Endothelial cell of umbilical vein (primary cell): ENCODE data around the gene FAM3A.

Experiments used
- EZH2 ChIP-seq: IDR thresholded peaks from 2 replicates; pipeline ENCODE4 v1.6.1; 2012; ENCODE audit warnings: borderline replicate concordance, low read depth, mild to moderate bottlenecking, moderate library complexity, low read length, inconsistent platforms; ENCODE audit not compliant: severe bottlenecking
- FOS ChIP-seq: IDR thresholded peaks from 2 replicates; pipeline ENCODE4 v1.6.1; 2011; ENCODE audit warnings: mild to moderate bottlenecking, low read length, moderate library complexity, borderline replicate concordance; ENCODE audit not compliant: insufficient read depth
- GATA2 ChIP-seq: IDR thresholded peaks from 2 replicates; pipeline ENCODE4 v1.7.0; 2011; ENCODE audit warnings: low read depth, mild to moderate bottlenecking, moderate library complexity, mixed read lengths, low read length; ENCODE audit not compliant: insufficient read length, insufficient read depth
- JUN ChIP-seq: IDR thresholded peaks from 2 replicates; pipeline ENCODE4 v1.6.1; 2011; ENCODE audit warnings: borderline replicate concordance, low read depth; ENCODE audit not compliant: insufficient read length, insufficient read depth
- MYC ChIP-seq: IDR thresholded peaks from one replicate; pipeline ENCODE4 v1.6.1; 2011; ENCODE audit warnings: mild to moderate bottlenecking, low read depth, low read length
- POLR2A ChIP-seq: IDR thresholded peaks from 2 replicates; pipeline ENCODE4 v1.6.1; 2012; ENCODE audit warnings: low read depth, mild to moderate bottlenecking, control low read depth, low read length
- POLR2AphosphoS5 ChIP-seq: IDR thresholded peaks from 2 replicates; pipeline ENCODE4 v1.6.1; 2012; ENCODE audit warnings: low read depth, mild to moderate bottlenecking, control low read depth, low read length, moderate library complexity; ENCODE audit not compliant: insufficient read depth
- TF ChIP-seq, protein P1 (sequence below), 2 donors: IDR thresholded peaks; 1 replicate in 1 of 2; 2 replicates in 1 of 2; pipeline ENCODE4 v1.5.1; 2011; ENCODE audit warnings: low read length in 2 of 2, mild to moderate bottlenecking in 2 of 2, moderate library complexity in 2 of 2, control low read depth in 1 of 2, inconsistent platforms in 1 of 2, low read depth in 1 of 2; ENCODE audit not compliant: insufficient read depth in 1 of 2; ENCODE audit errors: extremely low read depth in 1 of 2
- TF ChIP-seq, protein P2 (sequence below): IDR thresholded peaks from 2 replicates; pipeline ENCODE4 v1.6.1; 2011; ENCODE audit not compliant: insufficient read depth, insufficient read length

DNA sequence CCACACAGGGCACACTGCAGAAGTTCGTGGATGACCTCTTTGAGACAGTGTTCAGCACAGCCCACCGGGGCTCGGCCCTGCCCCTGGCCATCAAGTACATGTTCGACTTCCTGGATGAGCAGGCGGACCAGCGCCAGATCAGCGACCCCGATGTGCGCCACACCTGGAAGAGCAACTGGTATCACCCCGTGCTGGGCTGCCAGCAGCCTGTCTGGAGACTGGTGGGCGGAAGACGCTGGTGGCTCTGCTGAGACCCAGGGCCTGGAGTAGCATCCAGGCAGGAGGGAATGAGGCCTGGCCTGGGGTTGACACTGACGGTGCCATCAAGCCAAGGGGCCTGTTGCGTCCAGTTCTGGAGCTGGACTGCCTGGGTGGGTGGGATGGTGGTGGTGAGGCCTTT lies 45.6 kb downstream of the FAM3A start:
- TF ChIP-seq, protein P1, sequence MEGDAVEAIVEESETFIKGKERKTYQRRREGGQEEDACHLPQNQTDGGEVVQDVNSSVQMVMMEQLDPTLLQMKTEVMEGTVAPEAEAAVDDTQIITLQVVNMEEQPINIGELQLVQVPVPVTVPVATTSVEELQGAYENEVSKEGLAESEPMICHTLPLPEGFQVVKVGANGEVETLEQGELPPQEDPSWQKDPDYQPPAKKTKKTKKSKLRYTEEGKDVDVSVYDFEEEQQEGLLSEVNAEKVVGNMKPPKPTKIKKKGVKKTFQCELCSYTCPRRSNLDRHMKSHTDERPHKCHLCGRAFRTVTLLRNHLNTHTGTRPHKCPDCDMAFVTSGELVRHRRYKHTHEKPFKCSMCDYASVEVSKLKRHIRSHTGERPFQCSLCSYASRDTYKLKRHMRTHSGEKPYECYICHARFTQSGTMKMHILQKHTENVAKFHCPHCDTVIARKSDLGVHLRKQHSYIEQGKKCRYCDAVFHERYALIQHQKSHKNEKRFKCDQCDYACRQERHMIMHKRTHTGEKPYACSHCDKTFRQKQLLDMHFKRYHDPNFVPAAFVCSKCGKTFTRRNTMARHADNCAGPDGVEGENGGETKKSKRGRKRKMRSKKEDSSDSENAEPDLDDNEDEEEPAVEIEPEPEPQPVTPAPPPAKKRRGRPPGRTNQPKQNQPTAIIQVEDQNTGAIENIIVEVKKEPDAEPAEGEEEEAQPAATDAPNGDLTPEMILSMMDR (IDR thresholded peaks at IDR 0.05; ENCODE audit: extremely low read depth in 1 of 2, insufficient read depth in 1 of 2, low read depth in 1 of 2, low read length in 2 of 2): no peak
- TF ChIP-seq, protein P2, sequence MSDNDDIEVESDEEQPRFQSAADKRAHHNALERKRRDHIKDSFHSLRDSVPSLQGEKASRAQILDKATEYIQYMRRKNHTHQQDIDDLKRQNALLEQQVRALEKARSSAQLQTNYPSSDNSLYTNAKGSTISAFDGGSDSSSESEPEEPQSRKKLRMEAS: no peak
- TF ChIP-seq POLR2A (no peak), EZH2 (no peak), POLR2AphosphoS5 (no peak), GATA2 (no peak), JUN (no peak), MYC (no peak), FOS (no peak)
